Liver (tissue), 9 donors: ENCODE results near the gene MOB4. TPM values are rescaled to one million over a fixed set of nuclear protein-coding genes. Genes with fewer than 3 reads are reported as not detected.

Experiments used
- DNase-seq: peaks from one replicate; pipeline ENCODE4 v3.0.0-alpha.2; 2017; ENCODE audit warnings: low spot score
- H3K27ac ChIP-seq, 2 donors: one replicate each; pipeline ENCODE4 v1.7.0; 2013; ENCODE audit warnings: inconsistent platforms in 2 of 2, low read length in 2 of 2, control low read depth in 1 of 2, low read depth in 1 of 2, mild to moderate bottlenecking in 1 of 2
- H3K27me3 ChIP-seq, 4 donors: one replicate each; pipeline versions ENCODE4 v1.6.1 to v1.7.0; 2013; ENCODE audit warnings: low read length in 3 of 4, inconsistent platforms in 1 of 4, mild to moderate bottlenecking in 1 of 4, moderate library complexity in 1 of 4; ENCODE audit not compliant: control insufficient read depth in 4 of 4, insufficient read depth in 4 of 4
- H3K36me3 ChIP-seq, 4 donors: one replicate each; pipeline versions ENCODE4 v1.6.1 to v1.7.0; 2013; ENCODE audit warnings: low read length in 3 of 4, mild to moderate bottlenecking in 3 of 4, low read depth in 1 of 4, moderate library complexity in 1 of 4; ENCODE audit not compliant: control insufficient read depth in 4 of 4, insufficient read depth in 3 of 4
- H3K4me1 ChIP-seq, 4 donors: one replicate each; pipeline versions ENCODE4 v1.6.1 to v1.7.0; 2013; ENCODE audit warnings: low read length in 3 of 4, mild to moderate bottlenecking in 3 of 4, moderate library complexity in 1 of 4; ENCODE audit not compliant: control insufficient read depth in 4 of 4, insufficient read depth in 4 of 4
- H3K4me3 ChIP-seq, 3 donors: one replicate each; pipeline versions ENCODE4 v1.6.1 to v1.7.0; 2013; ENCODE audit warnings: low read length in 3 of 3, control low read depth in 1 of 3, low read depth in 1 of 3, mild to moderate bottlenecking in 1 of 3
- H3K9ac ChIP-seq, 2 donors: one replicate each; pipeline ENCODE4 v1.7.0; 2013; ENCODE audit warnings: low read length in 2 of 2, mild to moderate bottlenecking in 2 of 2, moderate library complexity in 2 of 2, control low read depth in 1 of 2, low read depth in 1 of 2
- H3K9me3 ChIP-seq, 4 donors: one replicate each; pipeline versions ENCODE4 v1.6.1 to v1.7.0; 2013; ENCODE audit warnings: low read length in 3 of 4; ENCODE audit not compliant: control insufficient read depth in 4 of 4
- ATF3 ChIP-seq: IDR thresholded peaks from 2 replicates; pipeline ENCODE4 v1.6.1; 2016; ENCODE audit warnings: antibody characterized with exemption
- CTCF ChIP-seq: fragments of 150-350 bp; IDR thresholded peaks from 2 replicates; pipeline ENCODE4 v1.5.1; 2017; ENCODE audit warnings: improper control_type of control experiment, low read depth, low read length; ENCODE audit not compliant: missing input control
- EGR1 ChIP-seq, 2 donors: IDR thresholded peaks; 2 replicates each; pipeline ENCODE4 v1.6.1; 2016 to 2018; ENCODE audit warnings: antibody characterized with exemption in 2 of 2, low read depth in 2 of 2
- FOXA1 ChIP-seq: IDR thresholded peaks from 2 replicates; pipeline ENCODE4 v1.6.1; 2016; ENCODE audit warnings: antibody characterized with exemption
- FOXA2 ChIP-seq: IDR thresholded peaks from 2 replicates; pipeline ENCODE4 v1.6.1; 2016; ENCODE audit warnings: antibody characterized with exemption
- GABPA ChIP-seq, 2 donors: IDR thresholded peaks in 1 of 2; conservative IDR thresholded peaks in 1 of 2; 2 replicates each; pipeline ENCODE4 v1.6.1; 2016; ENCODE audit warnings: antibody characterized with exemption in 2 of 2, mild to moderate bottlenecking in 1 of 2, moderate library complexity in 1 of 2
- HNF4A ChIP-seq, 2 donors: conservative IDR thresholded peaks; 2 replicates each; pipeline ENCODE4 v1.6.1; 2016; ENCODE audit warnings: antibody characterized with exemption in 2 of 2, mild to moderate bottlenecking in 2 of 2
- HNF4G ChIP-seq: IDR thresholded peaks from 2 replicates; pipeline ENCODE4 v1.6.1; 2016; ENCODE audit warnings: antibody characterized with exemption
- NR2F2 ChIP-seq: IDR thresholded peaks from 2 replicates; pipeline ENCODE4 v1.6.1; 2016; ENCODE audit warnings: antibody characterized with exemption
- RAD21 ChIP-seq, 2 donors: IDR thresholded peaks; 2 replicates each; pipeline ENCODE4 v1.6.1; 2016; ENCODE audit warnings: antibody characterized with exemption in 2 of 2, mild to moderate bottlenecking in 2 of 2
- RXRA ChIP-seq, 2 donors: IDR thresholded peaks; 2 replicates each; pipeline ENCODE4 v1.6.1; 2017 to 2018; ENCODE audit warnings: antibody characterized with exemption in 2 of 2, mild to moderate bottlenecking in 1 of 2
- SP1 ChIP-seq: IDR thresholded peaks from 2 replicates; pipeline ENCODE4 v1.6.1; 2018; ENCODE audit warnings: antibody characterized with exemption, mild to moderate bottlenecking
- TAF1 ChIP-seq: conservative IDR thresholded peaks from 2 replicates; pipeline ENCODE4 v1.6.1; 2016; ENCODE audit warnings: antibody characterized with exemption, mild to moderate bottlenecking
- YY1 ChIP-seq: IDR thresholded peaks from 2 replicates; pipeline ENCODE4 v1.6.1; 2016; ENCODE audit warnings: antibody characterized with exemption, mild to moderate bottlenecking
- whole genome bisulfite sequencing: extraction: QIAGEN DNeasy Blood & Tissue Kit; methylation state at CpG from one replicate; pipeline ENCODE4 v1.1.7; 2013; 5-methylcytosine and 5-hydroxymethylcytosine counted together
- polyA plus RNA-seq, 2 donors: library from polyadenylated mRNA; stranded (reverse) in 1 of 2; unstranded in 1 of 2; fragments of 200-250 nt in 1 of 2; fragments of >200 nt in 1 of 2; fragmentation: Nextera tagmentation in 1 of 2; extraction: Ambion mirVana in 1 of 2; gene quantifications; one replicate each; pipeline versions ENCODE4 v1.2.1 to v1.2.3, GENCODE V29; 2013 to 2015
- total RNA-seq, 2 donors: library from RNA; depleted of rRNA; stranded (reverse); fragments of >200 nt; gene quantifications; one replicate each; pipeline ENCODE4 v1.2.3, GENCODE V29; 2014
- TF ChIP-seq, protein P1 (sequence below): IDR thresholded peaks from 2 replicates; pipeline ENCODE4 v1.6.1; 2016; ENCODE audit warnings: antibody characterized with exemption
- TF ChIP-seq, protein P2 (sequence below): IDR thresholded peaks from 2 replicates; pipeline ENCODE4 v1.6.1; 2016; ENCODE audit warnings: antibody characterized with exemption, mild to moderate bottlenecking
- TF ChIP-seq, protein P3 (sequence below): IDR thresholded peaks from 2 replicates; pipeline ENCODE4 v1.6.1; 2016; ENCODE audit warnings: antibody characterized with exemption
- donor health status: healthy.
- donor health status: healthy.
- donor health status: healthy.
- donor health status: healthy.
- donor health status: healthy.

The MOB4 gene
- total and polyA plus RNA-seq, 4 donors: 7.6 to 17.5 (median 12.5) TPM

DNA sequence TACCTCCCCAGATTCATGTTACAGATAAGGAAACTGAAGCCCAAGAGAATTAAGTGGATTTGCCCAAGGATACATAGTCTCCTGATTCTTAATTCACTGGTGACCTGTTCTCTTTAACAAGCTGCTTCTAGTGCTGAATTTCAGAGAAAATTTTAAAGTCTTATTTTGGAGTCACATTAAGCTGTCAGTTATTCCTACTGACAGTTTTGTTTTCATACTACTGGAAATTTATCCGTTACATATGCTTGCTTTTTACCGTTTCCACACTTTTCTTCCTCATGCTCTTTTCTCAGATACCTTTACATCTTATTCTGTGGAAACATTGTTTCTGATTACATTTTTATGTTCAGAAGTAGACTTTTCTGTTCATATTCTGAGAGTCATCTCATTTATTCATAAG, 1.3 kb downstream of the MOB4 start:
- H3K4me3 ChIP-seq: peak overlapping the region; percentile 64 to 82 (median 82)
- H3K27me3 ChIP-seq: no peaks in the 10 kb centered on the region
- WGBS: 59% methylated on average over 2 of the region's 2 CpGs
- peak overlapping the region; percentile 91 to 93 for H3K9ac ChIP-seq
- H3K36me3 ChIP-seq: no peaks in the 10 kb centered on the region
- H3K27ac ChIP-seq: no peak overlapping the region
- no peaks in the 10 kb centered on the region for H3K9me3 ChIP-seq
- H3K4me1 ChIP-seq: peaks cover 0 to 12% (median 6%) of the 10 kb centered on the region in 4 donors
- TF ChIP-seq, protein P1, sequence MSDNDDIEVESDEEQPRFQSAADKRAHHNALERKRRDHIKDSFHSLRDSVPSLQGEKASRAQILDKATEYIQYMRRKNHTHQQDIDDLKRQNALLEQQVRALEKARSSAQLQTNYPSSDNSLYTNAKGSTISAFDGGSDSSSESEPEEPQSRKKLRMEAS: no peak
- TF ChIP-seq SP1 (no peak), CTCF (no peak), HNF4A (conservative IDR thresholded peaks at IDR 0.05) (no peak), FOXA1 (no peak), EGR1 (IDR thresholded peaks at IDR 0.05; ENCODE audit: low read depth in 2 of 2) (no peak), RAD21 (IDR thresholded peaks at IDR 0.05) (no peak), NR2F2 (no peak), ATF3 (no peak), TAF1 (no peak)
- no peak for DNase-seq

- Histone ChIP-seq H3K4me1 (no peaks in the 10 kb centered on the region), H3K9ac (no peak overlapping the region), H3K36me3 (peaks cover 4 to 39% (median 16%) of the 10 kb centered on the region in 4 donors), H3K27ac (no peak overlapping the region), H3K27me3 (no peaks in the 10 kb centered on the region), H3K9me3 (no peaks in the 10 kb centered on the region), H3K4me3 (no peak overlapping the region)
- WGBS: 86% methylated on average over 2 of the region's 2 CpGs
- TF ChIP-seq EGR1 (IDR thresholded peaks at IDR 0.05; ENCODE audit: low read depth in 2 of 2): no peak
- no peak for TF ChIP-seq HNF4G
- DNase-seq: no peak
Observed at GRCh38 chr2:197538412-197538811, 22.5 kb downstream of the MOB4 start.

DNA sequence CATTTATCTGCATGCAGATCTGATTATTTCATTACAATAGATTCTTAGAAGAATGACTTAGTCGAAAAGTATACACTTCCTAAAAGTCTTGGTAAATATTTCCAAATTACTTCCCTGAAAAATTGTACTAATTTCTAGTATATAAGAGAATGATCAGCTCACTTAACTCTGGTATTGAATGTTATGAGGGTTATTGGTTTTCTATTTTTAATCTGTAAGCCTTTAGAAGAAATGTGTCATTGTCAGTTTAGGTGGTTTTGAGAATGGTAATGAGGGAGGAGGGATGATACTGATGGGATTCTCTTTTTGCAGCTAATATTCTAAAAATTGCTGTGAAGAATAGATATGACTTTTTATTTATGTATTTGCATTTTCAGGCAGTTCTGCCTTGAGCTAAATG, 23.9 kb downstream of the MOB4 start:
- H3K4me3 ChIP-seq: no peak overlapping the region
- no peak overlapping the region for H3K27ac ChIP-seq
- no peak overlapping the region for H3K9ac ChIP-seq
- no peaks in the 10 kb centered on the region for H3K27me3 ChIP-seq
- peaks cover 4 to 40% (median 18%) of the 10 kb centered on the region in 4 donors for H3K36me3 ChIP-seq
- WGBS: 83% methylated on average over 1 of the region's 1 CpG
- no peaks in the 10 kb centered on the region for H3K4me1 ChIP-seq
- no peak for DNase-seq
- H3K9me3 ChIP-seq: no peaks in the 10 kb centered on the region
- TF ChIP-seq, protein P1: no peak
- TF ChIP-seq FOXA2: no peak
- no peak for TF ChIP-seq NR2F2
- TF ChIP-seq GABPA (IDR thresholded peaks at IDR 0.05 in 1 of 2, conservative IDR thresholded peaks at IDR 0.05 in 1 of 2): no peak
- TF ChIP-seq HNF4A (conservative IDR thresholded peaks at IDR 0.05): no peak
- no peak for TF ChIP-seq YY1
- TF ChIP-seq FOXA1: no peak
- no peak for TF ChIP-seq HNF4G
- no peak for TF ChIP-seq SP1
- no peak for TF ChIP-seq ATF3
- no peak for TF ChIP-seq RXRA (IDR thresholded peaks at IDR 0.05)
- TF ChIP-seq TAF1: no peak
- TF ChIP-seq, protein P2, sequence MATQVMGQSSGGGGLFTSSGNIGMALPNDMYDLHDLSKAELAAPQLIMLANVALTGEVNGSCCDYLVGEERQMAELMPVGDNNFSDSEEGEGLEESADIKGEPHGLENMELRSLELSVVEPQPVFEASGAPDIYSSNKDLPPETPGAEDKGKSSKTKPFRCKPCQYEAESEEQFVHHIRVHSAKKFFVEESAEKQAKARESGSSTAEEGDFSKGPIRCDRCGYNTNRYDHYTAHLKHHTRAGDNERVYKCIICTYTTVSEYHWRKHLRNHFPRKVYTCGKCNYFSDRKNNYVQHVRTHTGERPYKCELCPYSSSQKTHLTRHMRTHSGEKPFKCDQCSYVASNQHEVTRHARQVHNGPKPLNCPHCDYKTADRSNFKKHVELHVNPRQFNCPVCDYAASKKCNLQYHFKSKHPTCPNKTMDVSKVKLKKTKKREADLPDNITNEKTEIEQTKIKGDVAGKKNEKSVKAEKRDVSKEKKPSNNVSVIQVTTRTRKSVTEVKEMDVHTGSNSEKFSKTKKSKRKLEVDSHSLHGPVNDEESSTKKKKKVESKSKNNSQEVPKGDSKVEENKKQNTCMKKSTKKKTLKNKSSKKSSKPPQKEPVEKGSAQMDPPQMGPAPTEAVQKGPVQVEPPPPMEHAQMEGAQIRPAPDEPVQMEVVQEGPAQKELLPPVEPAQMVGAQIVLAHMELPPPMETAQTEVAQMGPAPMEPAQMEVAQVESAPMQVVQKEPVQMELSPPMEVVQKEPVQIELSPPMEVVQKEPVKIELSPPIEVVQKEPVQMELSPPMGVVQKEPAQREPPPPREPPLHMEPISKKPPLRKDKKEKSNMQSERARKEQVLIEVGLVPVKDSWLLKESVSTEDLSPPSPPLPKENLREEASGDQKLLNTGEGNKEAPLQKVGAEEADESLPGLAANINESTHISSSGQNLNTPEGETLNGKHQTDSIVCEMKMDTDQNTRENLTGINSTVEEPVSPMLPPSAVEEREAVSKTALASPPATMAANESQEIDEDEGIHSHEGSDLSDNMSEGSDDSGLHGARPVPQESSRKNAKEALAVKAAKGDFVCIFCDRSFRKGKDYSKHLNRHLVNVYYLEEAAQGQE: no peak
- TF ChIP-seq, protein P3, sequence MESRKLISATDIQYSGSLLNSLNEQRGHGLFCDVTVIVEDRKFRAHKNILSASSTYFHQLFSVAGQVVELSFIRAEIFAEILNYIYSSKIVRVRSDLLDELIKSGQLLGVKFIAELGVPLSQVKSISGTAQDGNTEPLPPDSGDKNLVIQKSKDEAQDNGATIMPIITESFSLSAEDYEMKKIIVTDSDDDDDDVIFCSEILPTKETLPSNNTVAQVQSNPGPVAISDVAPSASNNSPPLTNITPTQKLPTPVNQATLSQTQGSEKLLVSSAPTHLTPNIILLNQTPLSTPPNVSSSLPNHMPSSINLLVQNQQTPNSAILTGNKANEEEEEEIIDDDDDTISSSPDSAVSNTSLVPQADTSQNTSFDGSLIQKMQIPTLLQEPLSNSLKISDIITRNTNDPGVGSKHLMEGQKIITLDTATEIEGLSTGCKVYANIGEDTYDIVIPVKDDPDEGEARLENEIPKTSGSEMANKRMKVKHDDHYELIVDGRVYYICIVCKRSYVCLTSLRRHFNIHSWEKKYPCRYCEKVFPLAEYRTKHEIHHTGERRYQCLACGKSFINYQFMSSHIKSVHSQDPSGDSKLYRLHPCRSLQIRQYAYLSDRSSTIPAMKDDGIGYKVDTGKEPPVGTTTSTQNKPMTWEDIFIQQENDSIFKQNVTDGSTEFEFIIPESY: no peak
